Stimulated activated CD4-positive, alpha-beta T cell treated with anti-CD3 and anti-CD28 coated beads, Interleukin-15, amount 100 ng/mL, for 24 hours (primary cell): ENCODE measurements around the gene RGS17.
A peak's percentile ranks its signal among the peaks of the same experiment; 100 is the strongest.
"Not testable (repeated sequence)": the region's sequence is repeated elsewhere in the genome, so short reads cannot be mapped to it uniquely, and the experiment has no call there.

ENCODE experiments used
- DNase-seq: peaks from one replicate; pipeline ENCODE4 v3.0.0-alpha.2; 2020

Gene RGS17

GRCh38 chr6:152981989-152982903 is 148.8 kb downstream of the RGS17 start:
- peak; percentile 52 for DNase-seq

GRCh38 chr6:152981219-152981618 is 149.9 kb downstream of the RGS17 start:
- no peak for DNase-seq

- no peak for DNase-seq
These were observed 150.4 kb downstream of the RGS17 start for GRCh38 chr6:152980656-152981055.

GRCh38 chr6:152979116-152979515 is 152.0 kb downstream of the RGS17 start:
- no peak for DNase-seq

- DNase-seq, result no peak
These were observed 153.0 kb downstream of the RGS17 start for GRCh38 chr6:152978058-152978457.

GRCh38 chr6:152977556-152977955 is 153.5 kb downstream of the RGS17 start:
- DNase-seq, result no peak

GRCh38 chr6:152976749-152977148 is 154.3 kb downstream of the RGS17 start:
- no peak for DNase-seq

- no peak for DNase-seq
These were observed 155.7 kb downstream of the RGS17 start for GRCh38 chr6:152975204-152975915.

- DNase-seq, result no peak
These were observed 157.2 kb downstream of the RGS17 start for GRCh38 chr6:152973916-152974315.

- no peak for DNase-seq
These were observed 161.2 kb downstream of the RGS17 start for GRCh38 chr6:152969688-152970418.

- not testable (repeated sequence) for DNase-seq
These were observed 164.8 kb downstream of the RGS17 start for GRCh38 chr6:152966168-152966894.

- no peak for DNase-seq
These were observed 171.7 kb downstream of the RGS17 start for GRCh38 chr6:152959333-152959732.

- DNase-seq, result no peak
These were observed 173.3 kb downstream of the RGS17 start for GRCh38 chr6:152957796-152958195.
